ENCODE measurements around the gene TMEM129.

The TMEM129 gene

DNA sequence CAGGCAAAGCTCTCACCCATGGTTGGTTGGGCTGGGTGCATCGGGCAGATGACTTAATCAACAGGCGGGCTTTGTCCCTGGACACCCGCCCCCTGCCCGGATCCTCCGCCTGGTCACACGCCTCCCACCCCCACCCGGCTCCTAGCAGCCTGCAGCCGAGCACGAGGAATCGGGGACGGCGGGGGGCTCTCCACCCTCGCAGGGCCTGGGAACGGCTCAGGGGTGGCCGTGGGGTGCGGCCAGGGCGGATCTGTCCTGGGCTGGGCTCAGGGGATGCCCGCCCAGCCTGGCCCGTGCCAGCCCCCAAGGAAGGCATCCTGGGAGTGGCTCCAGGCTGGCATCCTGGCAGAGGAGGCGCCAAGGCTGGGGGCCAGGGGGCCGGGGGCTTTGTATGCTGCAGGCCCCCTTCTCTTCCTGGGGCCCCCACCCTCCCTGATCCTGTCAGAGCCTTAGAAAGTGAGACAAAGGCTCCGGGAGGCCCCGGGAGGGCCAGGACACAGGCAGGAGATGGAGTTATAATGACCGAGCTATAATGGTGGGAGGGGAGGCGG lies 39.5 kb upstream of the TMEM129 start (continued):
- TF ChIP-seq, protein P1, sequence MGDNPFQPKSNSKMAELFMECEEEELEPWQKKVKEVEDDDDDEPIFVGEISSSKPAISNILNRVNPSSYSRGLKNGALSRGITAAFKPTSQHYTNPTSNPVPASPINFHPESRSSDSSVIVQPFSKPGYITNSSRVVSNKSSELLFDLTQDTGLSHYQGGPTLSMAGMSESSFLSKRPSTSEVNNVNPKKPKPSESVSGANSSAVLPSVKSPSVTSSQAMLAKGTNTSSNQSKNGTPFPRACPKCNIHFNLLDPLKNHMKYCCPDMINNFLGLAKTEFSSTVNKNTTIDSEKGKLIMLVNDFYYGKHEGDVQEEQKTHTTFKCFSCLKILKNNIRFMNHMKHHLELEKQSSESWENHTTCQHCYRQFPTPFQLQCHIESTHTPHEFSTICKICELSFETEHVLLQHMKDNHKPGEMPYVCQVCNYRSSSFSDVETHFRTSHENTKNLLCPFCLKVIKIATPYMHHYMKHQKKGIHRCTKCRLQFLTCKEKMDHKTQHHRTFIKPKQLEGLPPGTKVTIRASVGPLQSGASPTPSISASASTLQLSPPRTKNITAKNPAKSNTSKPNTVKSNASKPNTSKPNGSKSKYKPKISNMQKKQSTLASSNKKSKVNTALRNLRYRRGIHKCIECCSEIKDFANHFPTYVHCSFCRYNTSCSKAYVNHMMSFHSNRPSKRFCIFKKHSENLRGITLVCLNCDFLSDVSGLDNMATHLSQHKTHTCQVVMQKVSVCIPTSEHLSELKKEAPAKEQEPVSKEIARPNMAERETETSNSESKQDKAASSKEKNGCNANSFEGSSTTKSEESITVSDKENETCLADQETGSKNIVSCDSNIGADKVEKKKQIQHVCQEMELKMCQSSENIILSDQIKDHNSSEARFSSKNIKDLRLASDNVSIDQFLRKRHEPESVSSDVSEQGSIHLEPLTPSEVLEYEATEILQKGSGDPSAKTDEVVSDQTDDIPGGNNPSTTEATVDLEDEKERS (tag by site-specific recombination; IDR thresholded peaks at IDR 0.05) = no peak
- TF ChIP-seq ZSCAN23 (tag by site-specific recombination; IDR thresholded peaks at IDR 0.05) = no peak
- TF ChIP-seq KLF8 (tag by site-specific recombination; IDR thresholded peaks at IDR 0.05) = peak; percentile 58; the same call in 1 of the 2 replicates
- TF ChIP-seq, protein P2, sequence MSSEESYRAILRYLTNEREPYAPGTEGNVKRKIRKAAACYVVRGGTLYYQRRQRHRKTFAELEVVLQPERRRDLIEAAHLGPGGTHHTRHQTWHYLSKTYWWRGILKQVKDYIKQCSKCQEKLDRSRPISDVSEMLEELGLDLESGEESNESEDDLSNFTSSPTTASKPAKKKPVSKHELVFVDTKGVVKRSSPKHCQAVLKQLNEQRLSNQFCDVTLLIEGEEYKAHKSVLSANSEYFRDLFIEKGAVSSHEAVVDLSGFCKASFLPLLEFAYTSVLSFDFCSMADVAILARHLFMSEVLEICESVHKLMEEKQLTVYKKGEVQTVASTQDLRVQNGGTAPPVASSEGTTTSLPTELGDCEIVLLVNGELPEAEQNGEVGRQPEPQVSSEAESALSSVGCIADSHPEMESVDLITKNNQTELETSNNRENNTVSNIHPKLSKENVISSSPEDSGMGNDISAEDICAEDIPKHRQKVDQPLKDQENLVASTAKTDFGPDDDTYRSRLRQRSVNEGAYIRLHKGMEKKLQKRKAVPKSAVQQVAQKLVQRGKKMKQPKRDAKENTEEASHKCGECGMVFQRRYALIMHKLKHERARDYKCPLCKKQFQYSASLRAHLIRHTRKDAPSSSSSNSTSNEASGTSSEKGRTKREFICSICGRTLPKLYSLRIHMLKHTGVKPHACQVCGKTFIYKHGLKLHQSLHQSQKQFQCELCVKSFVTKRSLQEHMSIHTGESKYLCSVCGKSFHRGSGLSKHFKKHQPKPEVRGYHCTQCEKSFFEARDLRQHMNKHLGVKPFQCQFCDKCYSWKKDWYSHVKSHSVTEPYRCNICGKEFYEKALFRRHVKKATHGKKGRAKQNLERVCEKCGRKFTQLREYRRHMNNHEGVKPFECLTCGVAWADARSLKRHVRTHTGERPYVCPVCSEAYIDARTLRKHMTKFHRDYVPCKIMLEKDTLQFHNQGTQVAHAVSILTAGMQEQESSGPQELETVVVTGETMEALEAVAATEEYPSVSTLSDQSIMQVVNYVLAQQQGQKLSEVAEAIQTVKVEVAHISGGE (tag by site-specific recombination; conservative IDR thresholded peaks at IDR 0.05; ENCODE audit: low read depth) = no peak
- TF ChIP-seq ZNF416 (tag by site-specific recombination; IDR thresholded peaks at IDR 0.05) = no peak
- no peak for TF ChIP-seq ZNF175 (tag by site-specific recombination; IDR thresholded peaks at IDR 0.05)
- TF ChIP-seq, protein P3, sequence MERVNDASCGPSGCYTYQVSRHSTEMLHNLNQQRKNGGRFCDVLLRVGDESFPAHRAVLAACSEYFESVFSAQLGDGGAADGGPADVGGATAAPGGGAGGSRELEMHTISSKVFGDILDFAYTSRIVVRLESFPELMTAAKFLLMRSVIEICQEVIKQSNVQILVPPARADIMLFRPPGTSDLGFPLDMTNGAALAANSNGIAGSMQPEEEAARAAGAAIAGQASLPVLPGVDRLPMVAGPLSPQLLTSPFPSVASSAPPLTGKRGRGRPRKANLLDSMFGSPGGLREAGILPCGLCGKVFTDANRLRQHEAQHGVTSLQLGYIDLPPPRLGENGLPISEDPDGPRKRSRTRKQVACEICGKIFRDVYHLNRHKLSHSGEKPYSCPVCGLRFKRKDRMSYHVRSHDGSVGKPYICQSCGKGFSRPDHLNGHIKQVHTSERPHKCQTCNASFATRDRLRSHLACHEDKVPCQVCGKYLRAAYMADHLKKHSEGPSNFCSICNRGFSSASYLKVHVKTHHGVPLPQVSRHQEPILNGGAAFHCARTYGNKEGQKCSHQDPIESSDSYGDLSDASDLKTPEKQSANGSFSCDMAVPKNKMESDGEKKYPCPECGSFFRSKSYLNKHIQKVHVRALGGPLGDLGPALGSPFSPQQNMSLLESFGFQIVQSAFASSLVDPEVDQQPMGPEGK (tag by site-specific recombination; IDR thresholded peaks at IDR 0.05) = peak; percentile 34; the same call in 1 of the 2 replicates
- TF ChIP-seq ZXDB (tag by site-specific recombination; IDR thresholded peaks at IDR 0.05) = no peak
- no peak for TF ChIP-seq ZNF223 (tag by site-specific recombination; IDR thresholded peaks at IDR 0.05)
- no peak for TF ChIP-seq ZNF19 (tag by site-specific recombination; IDR thresholded peaks at IDR 0.05; ENCODE audit: low read depth)
- no peak for TF ChIP-seq SETDB1 (IDR thresholded peaks at IDR 0.05; ENCODE audit: insufficient read length, low read length)
- TF ChIP-seq KLF7 (tag by site-specific recombination; IDR thresholded peaks at IDR 0.05; ENCODE audit: borderline replicate concordance) = no peak
- TF ChIP-seq ZNF701 (tag by site-specific recombination; IDR thresholded peaks at IDR 0.05) = no peak
- TF ChIP-seq ZNF366 (tag by site-specific recombination; conservative IDR thresholded peaks at IDR 0.05) = no peak
- TF ChIP-seq ZNF621 (tag by site-specific recombination; IDR thresholded peaks at IDR 0.05) = no peak
- TF ChIP-seq ZNF571 (tag by site-specific recombination; IDR thresholded peaks at IDR 0.05) = no peak
- TF ChIP-seq GLIS2 (tag by site-specific recombination; IDR thresholded peaks at IDR 0.05) = peak; percentile 63
- TF ChIP-seq, protein P4, sequence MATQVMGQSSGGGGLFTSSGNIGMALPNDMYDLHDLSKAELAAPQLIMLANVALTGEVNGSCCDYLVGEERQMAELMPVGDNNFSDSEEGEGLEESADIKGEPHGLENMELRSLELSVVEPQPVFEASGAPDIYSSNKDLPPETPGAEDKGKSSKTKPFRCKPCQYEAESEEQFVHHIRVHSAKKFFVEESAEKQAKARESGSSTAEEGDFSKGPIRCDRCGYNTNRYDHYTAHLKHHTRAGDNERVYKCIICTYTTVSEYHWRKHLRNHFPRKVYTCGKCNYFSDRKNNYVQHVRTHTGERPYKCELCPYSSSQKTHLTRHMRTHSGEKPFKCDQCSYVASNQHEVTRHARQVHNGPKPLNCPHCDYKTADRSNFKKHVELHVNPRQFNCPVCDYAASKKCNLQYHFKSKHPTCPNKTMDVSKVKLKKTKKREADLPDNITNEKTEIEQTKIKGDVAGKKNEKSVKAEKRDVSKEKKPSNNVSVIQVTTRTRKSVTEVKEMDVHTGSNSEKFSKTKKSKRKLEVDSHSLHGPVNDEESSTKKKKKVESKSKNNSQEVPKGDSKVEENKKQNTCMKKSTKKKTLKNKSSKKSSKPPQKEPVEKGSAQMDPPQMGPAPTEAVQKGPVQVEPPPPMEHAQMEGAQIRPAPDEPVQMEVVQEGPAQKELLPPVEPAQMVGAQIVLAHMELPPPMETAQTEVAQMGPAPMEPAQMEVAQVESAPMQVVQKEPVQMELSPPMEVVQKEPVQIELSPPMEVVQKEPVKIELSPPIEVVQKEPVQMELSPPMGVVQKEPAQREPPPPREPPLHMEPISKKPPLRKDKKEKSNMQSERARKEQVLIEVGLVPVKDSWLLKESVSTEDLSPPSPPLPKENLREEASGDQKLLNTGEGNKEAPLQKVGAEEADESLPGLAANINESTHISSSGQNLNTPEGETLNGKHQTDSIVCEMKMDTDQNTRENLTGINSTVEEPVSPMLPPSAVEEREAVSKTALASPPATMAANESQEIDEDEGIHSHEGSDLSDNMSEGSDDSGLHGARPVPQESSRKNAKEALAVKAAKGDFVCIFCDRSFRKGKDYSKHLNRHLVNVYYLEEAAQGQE (tag by site-specific recombination; IDR thresholded peaks at IDR 0.05) = no peak
- no peak for TF ChIP-seq SCRT1 (tag by site-specific recombination; IDR thresholded peaks at IDR 0.05; ENCODE audit: borderline replicate concordance)
- no peak for TF ChIP-seq ZFP41 (tag by site-specific recombination; IDR thresholded peaks at IDR 0.05; ENCODE audit: borderline replicate concordance)
- TF ChIP-seq ZNF768 (tag by site-specific recombination; IDR thresholded peaks at IDR 0.05) = no peak
- TF ChIP-seq ZNF600 (tag by site-specific recombination; IDR thresholded peaks at IDR 0.05) = 0 out of 2 replicates have a peak, but pooled peaks have one; percentile 27
- TF ChIP-seq ZNF530 (tag by site-specific recombination; IDR thresholded peaks at IDR 0.05; ENCODE audit: low read depth) = no peak
- TF ChIP-seq YY1 (tag by site-specific recombination; IDR thresholded peaks at IDR 0.05) = no peak
